Stimulated activated CD4-positive, alpha-beta T cell treated with anti-CD3 and anti-CD28 coated beads, Interleukin-1b, Interleukin-23, amount 100 ng/mL, for 24 hours (primary cell): ENCODE results near the gene CREB5.
"Not testable (repeated sequence)": the region's sequence is repeated elsewhere in the genome, so short reads cannot be mapped to it uniquely, and the experiment has no call there.

Experiments used
- DNase-seq, 4 experiments: peaks; one replicate each; pipeline ENCODE4 v3.0.0-alpha.2; 2020; ENCODE audit warnings: low read depth in 4 of 4, low spot score in 1 of 4

The CREB5 gene

GRCh38 chr7:28605427-28606085, 193.2 kb downstream of the CREB5 start:
- no peak for DNase-seq

DNA sequence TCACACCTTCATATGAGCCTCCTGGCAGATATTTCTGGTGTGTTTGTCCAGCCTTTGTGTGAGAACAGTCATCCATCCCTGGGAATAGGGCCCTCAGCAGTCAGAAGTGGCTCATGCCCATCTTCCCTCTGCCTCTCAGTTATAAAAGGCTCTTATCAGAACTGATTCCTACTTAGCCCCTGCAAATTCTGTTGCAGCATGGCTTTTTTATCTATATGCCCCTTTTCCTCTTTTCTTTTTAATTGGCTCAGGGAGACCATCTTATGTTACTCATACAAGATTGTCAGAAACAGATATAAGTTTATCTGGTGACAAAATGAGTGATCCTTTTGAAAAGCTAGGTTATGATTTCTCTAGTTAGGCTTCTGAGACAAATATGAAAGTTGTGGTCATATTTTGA, 194.1 kb downstream of the CREB5 start:
- no peak for DNase-seq

DNA sequence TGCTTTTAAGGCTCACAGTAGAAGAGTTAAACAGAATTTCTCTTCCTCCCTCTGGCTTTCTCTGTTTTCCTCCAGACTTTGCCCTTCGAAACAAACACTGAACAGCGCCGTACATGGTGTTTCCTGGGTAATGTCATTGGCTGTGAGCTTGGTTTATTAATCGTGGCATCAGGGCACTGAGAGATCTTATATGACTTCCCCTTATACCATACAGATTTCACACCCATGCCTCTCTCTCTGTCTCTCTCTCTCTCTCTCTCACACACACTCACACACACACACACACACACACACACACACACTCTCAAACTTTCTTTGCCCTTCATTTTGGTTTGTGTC, 195.5 kb downstream of the CREB5 start:
- DNase-seq = no peak

DNA sequence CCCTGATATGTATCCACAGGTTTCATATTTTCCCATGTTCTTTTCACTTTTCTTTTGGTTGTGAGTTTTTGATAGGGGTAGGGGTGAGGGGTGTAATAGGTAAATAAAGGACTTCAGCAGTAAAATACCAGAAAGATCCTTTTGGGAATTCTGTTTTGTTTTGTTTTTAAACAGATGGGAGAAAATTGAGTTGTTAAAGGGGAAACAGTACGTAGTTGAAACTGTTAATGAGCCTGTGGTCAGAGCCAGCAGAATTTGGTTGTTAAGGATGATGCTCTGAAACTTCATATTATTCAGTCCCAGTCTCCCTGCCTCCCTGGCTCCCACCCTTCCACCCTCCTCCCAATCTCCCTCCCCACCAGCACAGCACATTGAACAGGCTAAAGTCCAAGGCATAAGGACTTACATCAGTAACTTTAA, 195.9 kb downstream of the CREB5 start:
- no peak for DNase-seq

- DNase-seq = no peak
These were observed 196.4 kb downstream of the CREB5 start for GRCh38 chr7:28608731-28609130.

- DNase-seq = no peak
These were observed 197.3 kb downstream of the CREB5 start for GRCh38 chr7:28609608-28610007.

GRCh38 chr7:28611399-28611897, 199.1 kb downstream of the CREB5 start:
- DNase-seq = not testable (repeated sequence)

DNA sequence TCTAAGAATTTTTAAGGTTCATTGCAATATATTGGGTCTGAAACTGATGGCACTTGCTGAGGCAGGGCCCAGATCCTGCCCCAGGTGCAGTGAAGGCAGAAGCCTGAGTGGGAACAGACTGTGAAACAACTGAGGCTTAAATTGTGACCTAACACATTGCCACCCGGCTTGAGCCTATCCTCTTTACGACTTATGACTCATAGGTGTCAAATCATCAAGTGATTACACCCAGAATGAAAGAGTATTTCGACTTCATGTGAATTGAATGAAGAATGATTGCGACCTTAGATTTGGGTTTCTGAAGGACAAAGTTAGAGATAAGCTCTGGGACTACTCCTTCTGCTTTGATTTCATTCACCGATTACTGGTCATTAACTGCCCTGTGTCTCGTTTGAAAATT, 200.9 kb downstream of the CREB5 start:
- no peak for DNase-seq

DNA sequence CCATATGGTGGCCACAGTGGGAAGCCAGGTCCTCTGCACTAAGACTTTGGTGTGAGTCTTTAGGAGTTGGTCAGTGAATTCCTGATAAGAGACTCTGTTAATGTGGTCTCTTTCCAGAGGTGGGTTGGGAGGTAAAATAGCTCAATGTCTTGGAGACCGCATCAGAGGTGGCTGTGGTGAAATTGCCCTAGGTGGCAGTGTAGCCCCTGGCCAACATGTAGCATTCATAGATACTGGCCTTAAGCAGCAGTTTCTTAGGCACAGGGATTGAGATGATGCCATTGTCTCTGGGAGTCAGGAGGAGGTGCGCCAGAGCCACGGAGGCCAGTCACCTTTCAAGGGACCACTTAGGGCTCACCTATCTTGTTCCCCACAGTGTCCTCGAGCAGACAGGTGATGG, 202.8 kb downstream of the CREB5 start:
- no peak for DNase-seq

DNA sequence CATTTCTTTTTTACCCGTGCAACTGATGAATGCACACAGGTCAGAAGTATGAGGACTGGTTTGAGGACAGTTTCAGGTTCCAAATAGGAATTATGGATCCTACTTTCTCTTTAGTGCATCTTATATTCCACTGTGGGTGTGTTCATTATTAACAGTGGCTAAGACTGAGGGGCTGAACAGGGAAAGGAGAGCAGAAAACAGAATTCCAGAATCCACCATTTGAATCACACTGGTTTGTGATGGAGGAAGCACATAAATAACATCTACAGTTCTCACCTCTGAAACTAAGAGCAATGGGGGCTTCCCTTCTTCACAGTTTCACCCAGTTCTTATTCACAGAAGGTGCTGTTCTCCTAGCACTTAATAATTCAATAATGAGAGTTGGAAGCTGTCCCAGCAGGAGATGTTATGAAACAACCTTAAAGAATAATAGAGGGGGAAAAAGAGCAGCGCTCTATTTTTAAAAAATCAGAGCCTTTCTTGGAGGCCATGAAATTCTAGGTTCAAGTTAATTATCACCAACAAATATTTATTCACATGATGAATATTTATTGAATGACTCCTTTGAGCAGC, 205.1 kb downstream of the CREB5 start:
- no peak for DNase-seq

GRCh38 chr7:28618383-28618782, 206.1 kb downstream of the CREB5 start:
- DNase-seq = no peak

GRCh38 chr7:28619256-28619655, 206.9 kb downstream of the CREB5 start:
- DNase-seq = no peak

DNA sequence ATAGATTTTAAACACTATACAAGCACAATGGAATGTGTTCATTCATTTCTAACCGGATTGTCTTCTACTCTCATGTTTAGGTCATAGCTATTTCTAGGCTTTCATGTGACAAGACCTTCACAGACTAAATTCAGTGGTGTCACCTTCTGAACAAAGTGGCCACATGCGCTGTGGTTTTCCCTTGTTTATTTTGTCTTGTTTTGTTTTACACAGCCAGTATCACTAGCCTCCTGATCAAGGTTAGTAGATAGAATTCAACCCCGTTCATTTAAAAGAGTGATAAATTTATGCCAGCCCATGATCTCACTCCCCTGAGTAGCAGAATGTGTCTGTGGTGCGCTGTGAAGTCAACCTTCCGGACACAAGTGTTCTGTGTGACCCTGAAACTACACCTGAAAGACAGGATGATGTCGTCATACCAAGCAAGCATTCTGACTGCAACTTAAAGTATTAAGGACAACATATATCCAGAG, 209.1 kb downstream of the CREB5 start:
- no peak for DNase-seq

GRCh38 chr7:28623105-28623730, 210.9 kb downstream of the CREB5 start:
- no peak for DNase-seq

GRCh38 chr7:28623863-28624262, 211.5 kb downstream of the CREB5 start:
- no peak for DNase-seq

DNA sequence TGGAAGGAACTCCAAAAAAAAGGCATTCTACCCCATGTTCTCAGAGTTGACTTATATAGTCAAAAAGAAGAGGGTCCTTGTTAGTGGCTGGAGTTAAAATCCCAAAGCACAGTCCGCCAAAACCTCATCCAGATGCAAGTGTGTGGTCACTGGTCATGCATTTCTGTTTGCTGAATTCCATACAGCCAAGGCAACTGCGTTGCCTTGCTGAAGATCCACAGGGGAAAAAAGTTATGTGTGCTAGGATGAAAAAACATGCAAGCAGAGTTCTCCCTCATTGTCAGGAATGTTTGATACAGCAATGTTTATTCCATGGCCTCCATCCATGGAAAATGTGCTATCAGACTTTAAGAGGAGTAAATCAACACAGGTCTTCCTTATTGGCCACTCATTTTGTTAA, 213.1 kb downstream of the CREB5 start:
- no peak for DNase-seq

DNA sequence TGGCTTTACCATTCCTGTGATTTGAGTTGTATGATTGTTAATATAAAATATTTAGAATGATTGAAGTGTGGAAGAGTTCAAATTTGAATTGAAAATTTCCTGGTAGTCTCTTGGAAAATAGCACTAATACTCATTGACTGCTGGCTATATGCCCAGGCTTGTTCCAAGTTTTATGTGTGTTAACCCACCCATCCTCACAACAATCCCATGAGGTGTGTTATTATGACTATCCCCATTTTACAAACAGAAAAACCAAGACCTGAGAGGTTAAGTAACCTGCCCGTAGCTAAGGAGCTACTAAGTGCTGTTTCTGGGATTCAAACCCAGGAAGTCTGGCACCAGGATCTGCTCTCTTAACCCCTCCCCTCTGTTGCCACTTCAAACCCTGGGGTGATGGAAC, 213.9 kb downstream of the CREB5 start:
- DNase-seq = no peak

GRCh38 chr7:28626624-28627262, 214.4 kb downstream of the CREB5 start:
- DNase-seq = no peak

- DNase-seq = no peak
These were observed 214.9 kb downstream of the CREB5 start for GRCh38 chr7:28627263-28627653.

DNA sequence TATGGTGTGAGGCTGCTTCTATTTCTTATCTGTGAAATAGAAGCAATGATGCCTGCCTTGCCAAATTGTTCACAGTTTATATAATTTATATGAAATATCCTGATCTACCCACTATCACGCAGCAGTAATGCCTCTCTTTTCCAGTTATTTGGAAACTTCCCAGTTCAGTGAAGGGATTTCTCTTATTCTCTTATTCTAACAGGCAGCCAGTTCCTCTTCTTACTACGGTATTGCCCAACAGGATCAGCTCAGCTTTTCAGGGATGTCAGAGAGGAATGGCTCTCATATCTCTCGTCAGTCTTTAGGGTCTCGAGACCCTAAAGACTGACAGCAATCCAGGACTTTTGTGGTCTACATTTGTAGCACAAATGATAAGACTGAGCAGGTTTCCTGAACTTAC, 215.6 kb downstream of the CREB5 start:
- DNase-seq = no peak

DNA sequence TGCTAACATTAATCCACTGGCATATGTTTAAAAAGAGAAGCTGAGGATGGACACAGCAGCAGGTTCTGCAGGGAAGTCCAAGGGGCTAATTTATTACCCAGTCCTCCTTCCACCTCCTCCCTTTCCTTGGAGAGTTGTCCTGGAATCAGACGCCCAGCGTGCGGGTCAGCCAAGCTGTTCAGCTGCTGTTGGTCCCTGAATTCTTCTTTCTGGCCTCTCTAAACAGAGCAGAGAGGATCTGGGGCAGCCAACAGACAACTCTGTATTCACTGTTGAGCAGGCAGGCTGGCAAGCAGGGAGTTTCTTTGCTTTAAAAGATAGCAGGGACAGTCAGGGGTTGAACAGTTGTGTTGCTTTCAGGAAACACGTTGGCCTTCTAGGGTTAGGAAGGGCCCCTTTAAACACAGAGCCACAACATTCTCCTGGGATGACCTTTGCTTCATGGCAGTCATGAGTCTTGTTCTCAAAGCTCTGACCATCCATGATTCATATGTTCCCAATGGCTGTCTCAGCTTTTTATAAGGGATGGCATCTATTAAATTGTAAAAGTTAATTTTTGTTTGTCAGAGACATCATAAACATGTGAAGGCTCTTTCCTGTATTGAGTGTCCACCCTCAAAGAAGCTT, 217.0 kb downstream of the CREB5 start:
- no peak for DNase-seq

GRCh38 chr7:28630350-28630749, 218.0 kb downstream of the CREB5 start:
- no peak for DNase-seq
